Smooth muscle cell of the brain vasculature (primary cell): ENCODE data around the gene EBNA1BP2.
"Not testable (repeated sequence)": the region's sequence is repeated elsewhere in the genome, so short reads cannot be mapped to it uniquely, and the experiment has no call there.

Experiments
- DNase-seq: peaks from one replicate; pipeline ENCODE4 v3.0.0-alpha.2; 2012; ENCODE audit warnings: low read depth, low spot score

EBNA1BP2 gene

GRCh38 chr1:43172527-43172972, 460 bp upstream of the EBNA1BP2 start:
- peak; percentile 54 for DNase-seq

- DNase-seq = no peak
Observed at GRCh38 chr1:43171312-43171875, 696 bp downstream of the EBNA1BP2 start.

GRCh38 chr1:43165765-43166164, 6.3 kb downstream of the EBNA1BP2 start:
- DNase-seq = no peak

- DNase-seq = no peak
Observed at GRCh38 chr1:43165162-43165561, 6.9 kb downstream of the EBNA1BP2 start.

GRCh38 chr1:43156026-43156425, 16.1 kb downstream of the EBNA1BP2 start:
- no peak for DNase-seq

GRCh38 chr1:43153443-43153842, 18.6 kb downstream of the EBNA1BP2 start:
- DNase-seq = no peak

- no peak for DNase-seq
Observed at GRCh38 chr1:43152866-43153265, 19.2 kb downstream of the EBNA1BP2 start.

GRCh38 chr1:43149889-43150288, 22.2 kb downstream of the EBNA1BP2 start:
- no peak for DNase-seq

- peak; percentile 6 for DNase-seq
Observed at GRCh38 chr1:43147625-43148327, 24.3 kb downstream of the EBNA1BP2 start.

GRCh38 chr1:43144237-43144636, 27.9 kb downstream of the EBNA1BP2 start:
- no peak for DNase-seq

- no peak for DNase-seq
Observed at GRCh38 chr1:43143441-43143888, 28.6 kb downstream of the EBNA1BP2 start.

GRCh38 chr1:43140583-43140982, 31.5 kb downstream of the EBNA1BP2 start:
- no peak for DNase-seq

GRCh38 chr1:43140010-43140409, 32.1 kb downstream of the EBNA1BP2 start:
- DNase-seq = no peak

GRCh38 chr1:43139295-43139694, 32.8 kb downstream of the EBNA1BP2 start:
- not testable (repeated sequence) for DNase-seq

- no peak for DNase-seq
Observed at GRCh38 chr1:43137445-43138052, 34.5 kb downstream of the EBNA1BP2 start.

GRCh38 chr1:43135857-43136781, 36.0 kb downstream of the EBNA1BP2 start:
- no peak for DNase-seq

- no peak for DNase-seq
Observed at GRCh38 chr1:43134640-43135039, 37.5 kb downstream of the EBNA1BP2 start.

- DNase-seq = no peak
Observed at GRCh38 chr1:43134068-43134467, 38.0 kb downstream of the EBNA1BP2 start.

- no peak for DNase-seq
Observed at GRCh38 chr1:43129426-43129825, 42.7 kb downstream of the EBNA1BP2 start.

- DNase-seq = no peak
Observed at GRCh38 chr1:43128816-43129215, 43.3 kb downstream of the EBNA1BP2 start.

GRCh38 chr1:43123031-43123430, 49.1 kb downstream of the EBNA1BP2 start:
- DNase-seq = no peak
